ENCODE results near the gene TIMM10B. TPM values are rescaled to one million over a fixed set of nuclear protein-coding genes. Genes with fewer than 3 reads are reported as not detected.

Gene TIMM10B
- total RNA-seq, 2 donors from 2014 or later, result 48.0 TPM

DNA sequence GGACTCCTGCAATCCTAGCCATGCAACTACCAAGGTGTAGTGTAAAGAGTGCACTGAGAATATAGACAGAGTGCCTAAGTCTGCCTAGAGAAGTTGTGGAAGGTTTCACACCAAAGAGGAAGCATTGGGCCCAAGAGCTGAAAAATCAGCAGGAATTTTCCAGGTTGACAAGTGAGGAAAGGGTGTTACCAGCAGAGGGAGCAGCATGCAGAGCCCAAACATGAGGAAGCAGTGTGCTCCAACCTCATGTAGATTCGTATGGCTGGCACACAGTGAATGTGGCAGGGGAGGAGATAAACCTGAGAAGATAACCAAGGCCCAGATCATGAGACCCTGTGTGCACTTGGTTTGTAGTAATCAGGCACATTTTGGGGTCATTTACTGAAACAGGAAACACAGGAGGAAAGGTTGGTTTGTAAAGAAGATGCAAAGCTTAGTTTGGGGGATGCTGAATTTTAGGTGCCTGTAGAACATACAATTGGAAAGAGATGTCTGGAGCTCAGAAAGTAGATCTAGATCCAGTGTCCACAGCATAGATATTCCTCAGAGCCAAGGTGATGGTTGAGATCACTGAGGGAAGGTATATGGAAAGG lies 42.2 kb upstream of the TIMM10B start:
- no peaks in the 10 kb centered on the region for H3K4me1 ChIP-seq
- intact Hi-C loops (cut with DNase I), result loop anchor here (2.0 kb wide), 1 partner anchor 66 kb away; no protein-coding TSS in a partner anchor
- H3K27me3 ChIP-seq, result no peaks in the 10 kb centered on the region
- no peaks in the 10 kb centered on the region for H3K36me3 ChIP-seq
- no peak overlapping the region for H3K27ac ChIP-seq
- H3K9me3 ChIP-seq, result no peaks in the 10 kb centered on the region
- no peak overlapping the region for H3K4me3 ChIP-seq
- TF ChIP-seq, protein P1, sequence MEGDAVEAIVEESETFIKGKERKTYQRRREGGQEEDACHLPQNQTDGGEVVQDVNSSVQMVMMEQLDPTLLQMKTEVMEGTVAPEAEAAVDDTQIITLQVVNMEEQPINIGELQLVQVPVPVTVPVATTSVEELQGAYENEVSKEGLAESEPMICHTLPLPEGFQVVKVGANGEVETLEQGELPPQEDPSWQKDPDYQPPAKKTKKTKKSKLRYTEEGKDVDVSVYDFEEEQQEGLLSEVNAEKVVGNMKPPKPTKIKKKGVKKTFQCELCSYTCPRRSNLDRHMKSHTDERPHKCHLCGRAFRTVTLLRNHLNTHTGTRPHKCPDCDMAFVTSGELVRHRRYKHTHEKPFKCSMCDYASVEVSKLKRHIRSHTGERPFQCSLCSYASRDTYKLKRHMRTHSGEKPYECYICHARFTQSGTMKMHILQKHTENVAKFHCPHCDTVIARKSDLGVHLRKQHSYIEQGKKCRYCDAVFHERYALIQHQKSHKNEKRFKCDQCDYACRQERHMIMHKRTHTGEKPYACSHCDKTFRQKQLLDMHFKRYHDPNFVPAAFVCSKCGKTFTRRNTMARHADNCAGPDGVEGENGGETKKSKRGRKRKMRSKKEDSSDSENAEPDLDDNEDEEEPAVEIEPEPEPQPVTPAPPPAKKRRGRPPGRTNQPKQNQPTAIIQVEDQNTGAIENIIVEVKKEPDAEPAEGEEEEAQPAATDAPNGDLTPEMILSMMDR (IDR thresholded peaks at IDR 0.05), result peak; percentile 68
- no peak overlapping the region for H3K9ac ChIP-seq (ENCODE audit: low read depth in 2 of 2, low read length in 2 of 2)
- peak; percentile 70 for DNase-seq

DNA sequence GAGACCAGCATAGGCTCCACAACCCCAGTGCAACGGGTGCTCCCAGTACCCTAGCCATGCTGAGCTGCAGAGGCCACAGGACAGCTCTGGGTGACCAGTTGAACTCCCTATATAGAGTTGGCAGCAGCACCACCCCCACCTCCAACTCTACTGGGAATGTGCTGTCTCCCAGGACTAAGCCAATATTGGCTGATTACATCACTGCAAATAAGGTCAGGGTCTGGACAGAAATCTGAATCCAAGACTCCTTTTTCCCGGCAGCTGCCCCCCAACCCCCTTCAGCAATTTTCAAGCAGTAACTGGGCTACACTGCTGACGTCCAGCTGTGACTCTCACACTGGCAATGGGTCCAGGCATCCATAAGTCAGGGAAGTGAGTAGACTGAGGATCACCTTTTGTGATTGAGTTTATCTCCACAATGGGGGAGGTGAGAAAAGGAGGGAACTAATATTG lies 40.4 kb upstream of the TIMM10B start, which contains the start of gene HPX:
HPX (minus strand) TSS at position 82 of the 453 bp plus-strand sequence; CDS start at position 58, 24 bp downstream.
- TF ChIP-seq, protein P1 (IDR thresholded peaks at IDR 0.05), result no peak
- Histone ChIP-seq H3K9ac (ENCODE audit: low read depth in 2 of 2, low read length in 2 of 2) (no peak within 1 kb of the TSS), H3K4me3 (no peak within 1 kb of the TSS)

DNA sequence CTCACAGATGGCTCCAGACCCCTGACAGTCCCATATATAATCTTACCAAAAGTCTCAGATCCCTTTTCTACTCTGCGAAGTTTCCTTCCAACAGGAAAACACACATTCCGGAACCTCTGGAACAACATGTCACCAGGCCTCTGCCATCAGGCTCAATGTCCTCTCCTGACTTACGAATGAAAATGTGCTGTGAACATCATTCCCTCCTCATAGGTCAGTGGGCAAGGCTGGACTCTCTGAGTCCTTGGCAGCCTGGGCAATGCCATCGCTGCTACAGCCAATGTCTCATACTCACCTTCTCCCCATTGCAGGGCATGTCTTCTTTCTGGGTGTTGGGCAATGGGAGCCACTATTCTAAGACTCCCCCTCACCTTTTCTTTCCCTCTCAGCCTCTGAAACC lies 38.9 kb upstream of the TIMM10B start:
- TF ChIP-seq, protein P1 (IDR thresholded peaks at IDR 0.05), result no peak
- Histone ChIP-seq H3K27ac (no peak overlapping the region), H3K4me3 (no peak overlapping the region), H3K9me3 (no peaks in the 10 kb centered on the region), H3K36me3 (no peaks in the 10 kb centered on the region), H3K4me1 (no peaks in the 10 kb centered on the region), H3K9ac (ENCODE audit: low read depth in 2 of 2, low read length in 2 of 2) (no peak overlapping the region), H3K27me3 (no peaks in the 10 kb centered on the region)
- no peak for DNase-seq
- intact Hi-C loops (cut with DNase I), result loop anchor here (2.0 kb wide), 1 partner anchor 64 kb away; no protein-coding TSS in a partner anchor

More for the DNA sequence above, 40.4 kb upstream of the TIMM10B start, which contains the start of gene HPX:
- no peaks in the 10 kb centered on the region for H3K36me3 ChIP-seq
- no peak for DNase-seq
- H3K27me3 ChIP-seq, result no peaks in the 10 kb centered on the region
- H3K27ac ChIP-seq, result no peak within 1 kb of the TSS
- H3K9me3 ChIP-seq, result no peaks in the 10 kb centered on the region
- intact Hi-C loops (cut with DNase I), result no loop called here
- H3K4me1 ChIP-seq, result no peaks in the 10 kb centered on the region

DNA sequence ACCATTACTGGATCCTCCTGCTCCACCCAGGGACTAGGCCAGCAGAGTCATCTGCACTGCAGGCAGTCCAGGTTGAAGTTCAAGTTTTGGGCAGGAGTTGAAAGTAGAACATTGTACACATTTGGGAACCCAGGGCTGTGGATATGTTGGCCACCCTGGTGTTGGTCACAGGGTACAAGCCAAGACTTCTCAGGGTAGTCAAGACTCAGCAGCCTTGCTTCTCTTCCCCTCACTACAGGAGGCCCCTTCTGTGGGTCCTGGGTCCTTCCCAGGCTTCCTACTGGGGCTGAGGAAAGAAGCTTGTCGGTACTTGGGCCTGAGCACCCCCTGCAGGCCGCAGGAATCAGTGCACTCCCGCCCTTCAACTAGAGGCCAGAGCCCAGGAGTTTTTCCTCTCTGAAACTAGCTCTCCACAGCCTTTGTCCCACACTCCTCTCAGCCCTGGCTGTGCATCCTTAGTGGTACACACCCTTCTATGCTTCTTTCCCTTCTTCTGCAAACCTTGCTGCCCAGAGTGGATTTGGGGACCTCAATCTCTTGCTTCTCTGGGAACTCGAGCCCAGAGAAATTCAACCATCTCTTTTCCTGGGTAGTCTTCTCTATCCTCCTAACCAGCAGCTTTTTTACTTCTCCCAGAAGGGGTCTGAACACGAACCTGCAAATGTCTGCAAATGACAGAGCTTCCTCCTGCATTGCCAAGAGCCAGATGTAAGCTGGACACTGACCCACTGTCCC lies 37.9 kb upstream of the TIMM10B start:
- Histone ChIP-seq H3K36me3 (no peaks in the 10 kb centered on the region), H3K9me3 (no peaks in the 10 kb centered on the region), H3K4me3 (no peak overlapping the region), H3K27me3 (no peaks in the 10 kb centered on the region), H3K27ac (no peak overlapping the region), H3K9ac (ENCODE audit: low read depth in 2 of 2, low read length in 2 of 2) (no peak overlapping the region), H3K4me1 (no peaks in the 10 kb centered on the region)
- DNase-seq, result peak; percentile 55
- intact Hi-C loops (cut with DNase I), result loop anchor here (2.0 kb wide), 1 partner anchor 65 kb away; no protein-coding TSS in a partner anchor
- TF ChIP-seq, protein P1 (IDR thresholded peaks at IDR 0.05), result peak; percentile 86

DNA sequence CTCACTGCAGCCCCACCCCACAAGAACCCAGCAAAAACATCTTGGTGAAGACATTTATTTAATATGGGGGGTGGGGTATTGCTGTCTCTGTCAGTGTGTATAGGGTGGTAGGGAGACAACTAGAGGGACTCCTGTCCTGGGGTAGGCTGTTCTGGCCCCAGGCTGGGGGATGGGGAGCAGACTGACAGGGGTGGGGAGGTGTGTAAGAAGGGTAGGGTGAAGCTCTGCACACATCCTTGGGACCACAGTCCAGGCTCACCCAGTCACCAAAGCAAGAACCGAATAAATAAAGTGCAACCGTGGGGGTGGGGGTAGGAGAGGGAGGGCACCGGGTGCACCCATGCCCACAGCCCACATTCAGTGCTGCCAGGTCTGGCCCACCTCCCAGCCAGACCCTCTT lies 32.7 kb upstream of the TIMM10B start:
- Histone ChIP-seq H3K27me3 (no peaks in the 10 kb centered on the region), H3K27ac (no peak overlapping the region), H3K36me3 (no peaks in the 10 kb centered on the region), H3K9ac (ENCODE audit: low read depth in 2 of 2, low read length in 2 of 2) (no peak overlapping the region), H3K9me3 (no peaks in the 10 kb centered on the region), H3K4me1 (no peaks in the 10 kb centered on the region), H3K4me3 (no peak overlapping the region)
- intact Hi-C loops (cut with DNase I), result no loop called here
- TF ChIP-seq, protein P1 (IDR thresholded peaks at IDR 0.05), result no peak
- no peak for DNase-seq

All from colonic mucosa (tissue), 4 donors.